Measurements from ENCODE around the gene MOV10L1. TPM values are rescaled to one million over a fixed set of nuclear protein-coding genes. Genes with fewer than 3 reads are reported as not detected.

Gene MOV10L1
- total RNA-seq, 2 donors from 2014 or later, result 0.36 to 18.9 TPM

- Histone ChIP-seq H3K27me3 (replicated peaks; ENCODE audit: insufficient read depth) (no peaks in the 10 kb centered on the region), H3K4me1 (replicated peaks) (no peaks in the 10 kb centered on the region), H3K4me3 (no peak overlapping the region), H3K9me3 (no peaks in the 10 kb centered on the region), H3K36me3 (peaks cover 0 to 10% of the 10 kb centered on the region in 2 donors), H3K27ac (peak overlapping the region in 1 of 2 donors; percentile 14)
- DNase-seq (ENCODE audit: low spot score), result no peak
- no peak for TF ChIP-seq POLR2AphosphoS5 (IDR thresholded peaks at IDR 0.05)
- no peak for TF ChIP-seq CTCF (IDR thresholded peaks at IDR 0.05)
- no peak for TF ChIP-seq POLR2A (IDR thresholded peaks at IDR 0.05)
- 89% methylated on average over 42 of the region's 45 CpGs for WGBS
- intact Hi-C loops (cut with DNase I), result loop anchor here (10.0 kb wide), 1 partner anchor 271 kb away; no protein-coding TSS in a partner anchor
Observed at GRCh38 chr22:50205781-50206569, 116.2 kb downstream of the MOV10L1 start.

- peaks cover 5 to 13% of the 10 kb centered on the region in 2 donors for H3K36me3 ChIP-seq
- H3K27ac ChIP-seq, result no peak overlapping the region
- H3K9me3 ChIP-seq, result no peaks in the 10 kb centered on the region
- H3K27me3 ChIP-seq (replicated peaks; ENCODE audit: insufficient read depth), result no peaks in the 10 kb centered on the region
- no peak for DNase-seq (ENCODE audit: low spot score)
- peak in 2 of 4 experiments; percentile 19 to 30 for TF ChIP-seq CTCF (IDR thresholded peaks at IDR 0.05)
- no peak for TF ChIP-seq POLR2AphosphoS5 (IDR thresholded peaks at IDR 0.05)
- H3K4me3 ChIP-seq, result no peak overlapping the region
- 38% methylated on average over 10 of the region's 10 CpGs for WGBS
- intact Hi-C loops (cut with DNase I), result loop anchor here (10.0 kb wide), 1 partner anchor 272 kb away; no protein-coding TSS in a partner anchor
- no peaks in the 10 kb centered on the region for H3K4me1 ChIP-seq (replicated peaks)
Observed at GRCh38 chr22:50206599-50206998, 116.8 kb downstream of the MOV10L1 start.

GRCh38 chr22:50207383-50208140 is 117.8 kb downstream of the MOV10L1 start:
- H3K9me3 ChIP-seq, result no peaks in the 10 kb centered on the region
- H3K27me3 ChIP-seq (replicated peaks; ENCODE audit: insufficient read depth), result no peaks in the 10 kb centered on the region
- H3K4me3 ChIP-seq, result no peak overlapping the region
- no peak for DNase-seq (ENCODE audit: low spot score)
- H3K27ac ChIP-seq, result no peak overlapping the region
- intact Hi-C loops (cut with DNase I), result loop anchor here (2.0 to 10.0 kb wide), 2 partner anchors 61 to 273 kb away; no protein-coding TSS in a partner anchor
- 72% methylated on average over 23 of the region's 23 CpGs for WGBS
- TF ChIP-seq POLR2AphosphoS5 (IDR thresholded peaks at IDR 0.05) (no peak), CTCF (IDR thresholded peaks at IDR 0.05) (no peak), POLR2A (IDR thresholded peaks at IDR 0.05) (no peak)
- no peaks in the 10 kb centered on the region for H3K4me1 ChIP-seq (replicated peaks)
- peaks cover 5 to 13% of the 10 kb centered on the region in 2 donors for H3K36me3 ChIP-seq

- TF ChIP-seq POLR2A (IDR thresholded peaks at IDR 0.05) (no peak), POLR2AphosphoS5 (IDR thresholded peaks at IDR 0.05) (no peak), CTCF (IDR thresholded peaks at IDR 0.05) (no peak)
- no peak overlapping the region for H3K4me3 ChIP-seq
- H3K27me3 ChIP-seq (replicated peaks; ENCODE audit: insufficient read depth), result no peaks in the 10 kb centered on the region
- intact Hi-C loops (cut with DNase I), result loop anchor here (2.0 to 10.0 kb wide), 2 partner anchors 62 to 274 kb away; no protein-coding TSS in a partner anchor
- 80% methylated on average over 22 of the region's 22 CpGs for WGBS
- H3K4me1 ChIP-seq (replicated peaks), result no peaks in the 10 kb centered on the region
- no peak for DNase-seq (ENCODE audit: low spot score)
- H3K9me3 ChIP-seq, result no peaks in the 10 kb centered on the region
- no peak overlapping the region for H3K27ac ChIP-seq
- peaks cover 5 to 13% of the 10 kb centered on the region in 2 donors for H3K36me3 ChIP-seq
Observed at GRCh38 chr22:50208430-50208938, 118.7 kb downstream of the MOV10L1 start.
